Measurements from ENCODE around the gene PCDH9. TPM values are rescaled to one million over a fixed set of nuclear protein-coding genes. Genes with fewer than 3 reads are reported as not detected.

Gene PCDH9, protein sequence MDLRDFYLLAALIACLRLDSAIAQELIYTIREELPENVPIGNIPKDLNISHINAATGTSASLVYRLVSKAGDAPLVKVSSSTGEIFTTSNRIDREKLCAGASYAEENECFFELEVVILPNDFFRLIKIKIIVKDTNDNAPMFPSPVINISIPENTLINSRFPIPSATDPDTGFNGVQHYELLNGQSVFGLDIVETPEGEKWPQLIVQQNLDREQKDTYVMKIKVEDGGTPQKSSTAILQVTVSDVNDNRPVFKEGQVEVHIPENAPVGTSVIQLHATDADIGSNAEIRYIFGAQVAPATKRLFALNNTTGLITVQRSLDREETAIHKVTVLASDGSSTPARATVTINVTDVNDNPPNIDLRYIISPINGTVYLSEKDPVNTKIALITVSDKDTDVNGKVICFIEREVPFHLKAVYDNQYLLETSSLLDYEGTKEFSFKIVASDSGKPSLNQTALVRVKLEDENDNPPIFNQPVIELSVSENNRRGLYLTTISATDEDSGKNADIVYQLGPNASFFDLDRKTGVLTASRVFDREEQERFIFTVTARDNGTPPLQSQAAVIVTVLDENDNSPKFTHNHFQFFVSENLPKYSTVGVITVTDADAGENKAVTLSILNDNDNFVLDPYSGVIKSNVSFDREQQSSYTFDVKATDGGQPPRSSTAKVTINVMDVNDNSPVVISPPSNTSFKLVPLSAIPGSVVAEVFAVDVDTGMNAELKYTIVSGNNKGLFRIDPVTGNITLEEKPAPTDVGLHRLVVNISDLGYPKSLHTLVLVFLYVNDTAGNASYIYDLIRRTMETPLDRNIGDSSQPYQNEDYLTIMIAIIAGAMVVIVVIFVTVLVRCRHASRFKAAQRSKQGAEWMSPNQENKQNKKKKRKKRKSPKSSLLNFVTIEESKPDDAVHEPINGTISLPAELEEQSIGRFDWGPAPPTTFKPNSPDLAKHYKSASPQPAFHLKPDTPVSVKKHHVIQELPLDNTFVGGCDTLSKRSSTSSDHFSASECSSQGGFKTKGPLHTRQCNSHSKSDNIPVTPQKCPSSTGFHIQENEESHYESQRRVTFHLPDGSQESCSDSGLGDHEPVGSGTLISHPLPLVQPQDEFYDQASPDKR (N-terminal part only)
- total RNA-seq (2022), result 0.11 and 0.32 TPM in 2 replicates
- percentile 19 among the genes with signal in this experiment for Bru-seq, nascent RNA
- percentile 34 among the genes with signal in this experiment for BruChase-seq, experiment 1, labeled RNA remaining after a 2-hour chase
- BruChase-seq, experiment 2, labeled RNA remaining after a 6-hour chase, result percentile 27 among the genes with signal in this experiment
- long read RNA-seq, full-length matches to known transcripts, result 1 of 1 reads
- long read RNA-seq, partial matches to known transcripts, result 0 of 1 reads
- long read RNA-seq, other reads (novel, unspliced or antisense), result 0 of 1 reads

DNA sequence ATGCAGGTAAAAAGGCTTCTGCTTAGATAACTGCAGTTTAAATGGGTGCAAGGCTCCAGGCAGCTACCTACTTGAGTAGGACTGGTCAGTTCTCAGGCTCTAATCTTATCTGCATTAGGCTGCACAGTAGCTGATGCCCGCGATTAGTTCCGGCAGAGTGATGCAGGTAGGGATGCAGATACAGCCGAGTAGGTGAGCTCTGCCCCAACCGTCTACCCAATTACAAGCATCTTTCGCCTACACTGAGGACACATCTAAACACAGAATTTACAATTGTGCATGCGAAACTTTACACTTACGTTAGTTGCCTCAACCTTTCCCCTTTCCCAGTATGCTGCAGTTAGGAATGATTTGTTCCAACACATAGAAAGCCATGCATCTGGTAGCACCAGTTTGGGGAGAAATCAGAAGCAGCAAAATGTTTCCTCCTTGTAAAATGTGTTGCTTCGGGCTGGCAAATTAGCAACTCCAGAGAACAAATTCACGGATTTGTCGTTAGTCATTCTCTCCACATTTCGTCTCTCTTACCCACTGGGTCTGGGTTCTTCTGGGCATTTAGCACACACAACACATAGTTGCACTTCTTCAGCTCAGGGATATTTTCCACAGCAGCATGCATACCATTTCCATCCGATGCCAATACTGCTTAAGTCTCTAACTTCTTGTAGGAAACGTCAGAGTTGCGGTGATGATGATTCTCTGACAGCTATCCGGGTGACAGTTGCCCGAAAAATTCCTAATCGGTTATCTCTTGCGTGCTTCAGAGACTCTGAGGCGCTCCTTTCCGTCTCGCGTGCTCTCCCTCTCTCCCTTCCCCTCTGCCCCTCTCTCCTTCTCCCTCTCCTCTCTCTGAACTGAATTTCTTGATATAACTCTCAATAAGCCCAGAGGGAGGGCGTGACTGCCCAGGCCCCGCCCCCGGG lies at the start of gene PCDH9:
TSS of gene PCDH9 (minus strand) at position 856 of the 923 bp plus-strand sequence. CDS start 1,896 bp downstream, outside the sequence.
- peaks cover 9% of the 10 kb centered on the region for H3K4me1 Mint-ChIP-seq (ENCODE audit: low read depth, unreplicated experiment)
- no peak within 1 kb of the TSS for H3K4me3 Mint-ChIP-seq (ENCODE audit: unreplicated experiment)
- H3K36me3 Mint-ChIP-seq (ENCODE audit: insufficient read depth, unreplicated experiment), result peaks cover 5% of the 10 kb centered on the region
- H3K36me3 ChIP-seq (ENCODE audit: control insufficient read depth, insufficient read depth, low read length), result no peaks in the 10 kb centered on the region
- no peaks in the 10 kb centered on the region for H3K9me3 Mint-ChIP-seq (ENCODE audit: unreplicated experiment)
- no peak within 1 kb of the TSS for H3K27ac Mint-ChIP-seq (ENCODE audit: unreplicated experiment)
- peak within 1 kb of the TSS; percentile 62 for H3K4me3 ChIP-seq (ENCODE audit: low read depth, low read length)
- BruUV-seq (replicated peaks), result no TSS peak
- peaks cover 11% of the 10 kb centered on the region for H3K27me3 Mint-ChIP-seq (ENCODE audit: insufficient read depth, unreplicated experiment)
- no peaks in the 10 kb centered on the region for H3K9me3 ChIP-seq
- no peaks in the 10 kb centered on the region; the same call in 1 of the 2 replicates for H3K4me1 ChIP-seq
- TF ChIP-seq, protein P1, sequence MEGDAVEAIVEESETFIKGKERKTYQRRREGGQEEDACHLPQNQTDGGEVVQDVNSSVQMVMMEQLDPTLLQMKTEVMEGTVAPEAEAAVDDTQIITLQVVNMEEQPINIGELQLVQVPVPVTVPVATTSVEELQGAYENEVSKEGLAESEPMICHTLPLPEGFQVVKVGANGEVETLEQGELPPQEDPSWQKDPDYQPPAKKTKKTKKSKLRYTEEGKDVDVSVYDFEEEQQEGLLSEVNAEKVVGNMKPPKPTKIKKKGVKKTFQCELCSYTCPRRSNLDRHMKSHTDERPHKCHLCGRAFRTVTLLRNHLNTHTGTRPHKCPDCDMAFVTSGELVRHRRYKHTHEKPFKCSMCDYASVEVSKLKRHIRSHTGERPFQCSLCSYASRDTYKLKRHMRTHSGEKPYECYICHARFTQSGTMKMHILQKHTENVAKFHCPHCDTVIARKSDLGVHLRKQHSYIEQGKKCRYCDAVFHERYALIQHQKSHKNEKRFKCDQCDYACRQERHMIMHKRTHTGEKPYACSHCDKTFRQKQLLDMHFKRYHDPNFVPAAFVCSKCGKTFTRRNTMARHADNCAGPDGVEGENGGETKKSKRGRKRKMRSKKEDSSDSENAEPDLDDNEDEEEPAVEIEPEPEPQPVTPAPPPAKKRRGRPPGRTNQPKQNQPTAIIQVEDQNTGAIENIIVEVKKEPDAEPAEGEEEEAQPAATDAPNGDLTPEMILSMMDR (IDR thresholded peaks at IDR 0.05; ENCODE audit: insufficient read depth in 1 of 2, low read depth in 1 of 2, low read length in 1 of 2, severe bottlenecking in 1 of 2, unreplicated experiment in 1 of 2), result no peak
- intact Hi-C loops (cut with micrococcal nuclease; ENCODE audit: unreplicated experiment), result loop anchor here (10.0 kb wide), 2 partner anchors 285 to 545 kb away; no protein-coding TSS in a partner anchor
- POLR2A ChIA-PET, result no interaction called here
- CTCF ChIA-PET, result interaction anchor here (0.6 kb wide), 1 partner anchor 11 kb away, joined by 3 read pairs; no protein-coding TSS in a partner anchor
- DNase-seq, result no peak
- H3K27me3 ChIP-seq (replicated peaks; ENCODE audit: control insufficient read depth, insufficient read depth, low read length), result no peaks in the 10 kb centered on the region

DNA sequence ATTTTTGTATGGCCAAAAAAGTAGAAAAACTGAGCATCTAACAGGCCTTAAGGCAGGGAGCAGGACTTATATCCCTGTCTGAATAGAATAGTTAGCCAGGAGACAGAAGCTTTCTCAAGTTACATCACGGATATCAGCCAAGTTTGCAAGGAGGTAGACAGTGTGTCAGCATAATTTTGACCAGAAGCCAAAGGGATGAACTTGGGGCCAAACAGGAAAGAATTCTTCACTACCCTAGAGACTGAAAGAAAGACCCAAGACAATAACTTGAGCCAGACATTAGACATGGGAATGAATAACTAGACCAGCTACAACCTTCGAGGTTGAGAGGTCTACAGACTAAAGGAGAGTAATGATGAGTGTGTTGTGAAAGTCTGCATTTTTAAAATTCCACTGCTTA lies 48.1 kb upstream of the PCDH9 start:
- Histone ChIP-seq H3K4me3 (ENCODE audit: low read depth, low read length) (no peak overlapping the region), H3K9me3 (no peaks in the 10 kb centered on the region), H3K4me1 (peaks cover 3% of the 10 kb centered on the region), H3K36me3 (ENCODE audit: control insufficient read depth, insufficient read depth, low read length) (no peaks in the 10 kb centered on the region), H3K27me3 (replicated peaks; ENCODE audit: control insufficient read depth, insufficient read depth, low read length) (no peaks in the 10 kb centered on the region)
- Mint-ChIP-seq H3K36me3 (ENCODE audit: insufficient read depth, unreplicated experiment) (no peaks in the 10 kb centered on the region), H3K4me1 (ENCODE audit: low read depth, unreplicated experiment) (no peaks in the 10 kb centered on the region), H3K27me3 (ENCODE audit: insufficient read depth, unreplicated experiment) (no peaks in the 10 kb centered on the region), H3K4me3 (ENCODE audit: unreplicated experiment) (no peak overlapping the region), H3K27ac (ENCODE audit: unreplicated experiment) (no peak overlapping the region), H3K9me3 (ENCODE audit: unreplicated experiment) (no peaks in the 10 kb centered on the region)
- BruUV-seq (replicated peaks), result no TSS peak
- no peak for DNase-seq
- TF ChIP-seq, protein P1 (IDR thresholded peaks at IDR 0.05; ENCODE audit: insufficient read depth in 1 of 2, low read depth in 1 of 2, low read length in 1 of 2, severe bottlenecking in 1 of 2, unreplicated experiment in 1 of 2), result no peak
- CTCF ChIA-PET, result no interaction called here
- POLR2A ChIA-PET, result no interaction called here
- intact Hi-C loops (cut with micrococcal nuclease; ENCODE audit: unreplicated experiment), result no loop called here

Data from Caco-2 (cell line).